GM15510 (cell line): ENCODE measurements around the gene SLC7A6OS.

Source experiments
- POLR2A ChIP-seq: IDR thresholded peaks from 3 replicates; pipeline ENCODE4 v1.6.1; 2011; ENCODE audit warnings: borderline replicate concordance; ENCODE audit not compliant: insufficient read length; ENCODE audit errors: extremely low read depth

SLC7A6OS gene

DNA sequence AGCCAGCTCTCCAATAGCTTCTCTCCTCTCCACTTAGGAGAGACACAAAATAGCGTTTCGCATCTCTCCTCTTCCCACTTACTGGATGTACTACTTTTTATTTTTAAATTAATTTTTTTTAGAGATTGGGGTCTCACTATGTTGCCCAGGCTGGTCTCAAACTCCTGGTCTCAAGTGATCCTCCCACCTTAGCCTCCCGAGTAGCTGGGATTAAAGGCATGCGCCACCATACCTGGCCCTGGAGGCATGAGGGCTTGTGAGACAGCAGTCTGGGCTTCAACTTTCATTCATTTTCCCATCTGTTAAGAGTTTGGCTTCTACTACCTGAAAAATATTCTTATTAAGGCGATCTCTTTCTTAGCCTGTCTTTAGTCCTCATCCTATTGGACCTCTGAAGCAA is 18.3 kb downstream of the SLC7A6OS start:
- no peak for TF ChIP-seq POLR2A

DNA sequence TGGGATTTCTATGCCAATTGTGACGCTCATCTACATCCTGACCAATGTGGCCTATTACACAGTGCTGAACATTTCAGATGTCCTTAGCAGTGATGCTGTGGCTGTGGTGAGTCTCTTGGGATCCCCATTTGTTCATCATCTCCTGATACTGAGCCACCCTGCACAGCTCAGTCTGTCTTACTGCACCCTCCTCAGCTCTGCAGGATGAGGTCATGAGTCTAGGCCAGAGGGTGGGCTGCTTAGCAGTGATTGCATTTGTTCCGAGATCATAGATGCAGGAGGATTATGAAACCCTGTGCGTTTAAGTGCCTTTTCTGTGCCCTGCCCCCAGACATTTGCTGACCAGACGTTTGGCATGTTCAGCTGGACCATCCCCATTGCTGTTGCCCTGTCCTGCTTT is 19.5 kb downstream of the SLC7A6OS start:
- no peak for TF ChIP-seq POLR2A

DNA sequence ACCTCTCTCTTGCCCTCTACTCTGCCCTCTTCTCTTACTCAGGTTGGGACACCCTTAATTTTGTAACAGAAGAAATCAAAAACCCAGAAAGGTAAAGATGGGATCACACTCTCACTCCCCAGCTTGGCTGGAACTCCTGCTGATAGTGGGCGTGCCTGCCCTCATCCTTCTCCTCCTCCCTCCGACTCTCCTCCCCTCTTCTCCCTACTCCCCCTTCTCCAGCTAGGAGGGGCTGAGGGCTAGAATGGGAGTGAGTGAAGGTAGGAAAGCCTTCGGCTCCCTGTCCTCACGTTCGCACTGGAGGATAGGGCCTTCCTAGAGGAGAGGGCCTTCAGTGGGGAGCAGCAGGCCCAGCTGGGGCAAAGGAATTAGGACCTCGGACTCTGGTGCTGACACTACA is 20.3 kb downstream of the SLC7A6OS start:
- no peak for TF ChIP-seq POLR2A

DNA sequence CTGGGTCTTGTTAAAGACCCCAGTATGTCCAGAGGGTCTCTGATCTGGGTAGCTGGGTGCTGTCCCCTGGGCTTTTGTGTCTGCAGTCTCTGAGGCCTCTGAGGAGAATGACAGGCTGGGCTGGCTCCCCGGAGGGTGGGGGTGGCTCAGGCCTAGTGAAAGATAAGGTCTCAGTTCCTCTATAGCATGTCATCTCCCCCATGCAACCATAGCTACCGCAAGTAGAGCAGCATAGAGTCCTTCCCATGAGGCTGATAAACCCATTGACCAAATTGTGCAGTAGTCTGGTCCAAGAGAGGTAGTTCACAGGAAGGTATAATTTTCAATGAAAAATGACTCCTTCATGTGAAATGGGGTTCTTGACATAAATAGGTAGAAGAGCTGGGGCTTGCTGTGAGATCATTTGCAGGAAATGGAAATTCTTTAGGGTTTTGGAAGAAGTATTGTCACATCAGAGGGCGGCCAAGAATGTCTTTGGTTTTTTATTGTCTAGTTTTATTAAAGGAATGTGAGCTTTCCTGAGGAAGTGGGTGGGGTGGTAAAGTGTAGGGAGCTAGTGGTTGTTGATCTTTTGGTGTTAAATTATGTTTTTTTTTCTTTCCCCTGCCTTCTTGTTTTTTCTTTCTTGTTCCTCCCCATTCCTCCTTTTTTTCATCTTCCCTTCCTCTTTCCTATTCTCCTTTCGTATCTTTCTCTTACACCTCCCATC is 21.0 kb downstream of the SLC7A6OS start:
- TF ChIP-seq POLR2A: no peak

DNA sequence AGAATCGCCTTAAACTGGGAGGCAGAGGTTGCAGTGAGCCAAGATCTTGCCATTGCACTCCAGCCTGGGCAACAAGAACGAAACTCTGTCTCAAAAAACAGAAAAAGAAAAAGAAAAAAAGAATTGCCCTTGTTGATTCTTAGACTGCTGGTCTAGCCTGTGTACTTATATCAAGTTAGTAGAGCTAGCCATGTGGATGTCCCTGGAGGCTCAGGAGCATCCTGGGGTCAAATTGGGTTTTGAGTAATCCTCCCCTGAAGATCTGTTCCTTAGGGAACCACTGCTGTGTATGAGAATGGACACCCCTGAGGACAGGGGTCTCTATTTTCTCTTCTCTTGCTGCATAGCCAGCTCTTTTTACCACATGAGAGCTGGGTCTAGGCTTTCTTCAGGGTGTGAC is 21.5 kb downstream of the SLC7A6OS start:
- no peak for TF ChIP-seq POLR2A

DNA sequence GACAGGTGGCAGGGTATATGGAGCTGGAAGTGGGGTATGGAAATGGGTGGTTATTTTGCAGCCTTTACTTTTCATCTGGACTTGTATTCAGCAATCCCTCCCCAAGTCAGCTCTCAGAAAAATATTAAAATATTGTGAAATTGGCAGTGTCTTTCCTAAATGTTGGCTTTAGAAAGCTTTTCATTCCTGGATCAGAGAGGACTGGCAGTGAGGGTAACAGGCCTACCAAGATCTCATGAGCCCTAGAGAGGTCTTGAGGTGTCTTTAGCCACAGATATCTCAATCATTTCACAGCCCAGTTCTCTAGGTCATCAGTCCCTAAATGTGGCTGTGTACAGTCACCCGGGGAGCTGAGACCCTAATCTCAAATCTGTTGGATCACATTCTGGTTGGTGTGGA is 22.5 kb downstream of the SLC7A6OS start:
- TF ChIP-seq POLR2A: no peak

DNA sequence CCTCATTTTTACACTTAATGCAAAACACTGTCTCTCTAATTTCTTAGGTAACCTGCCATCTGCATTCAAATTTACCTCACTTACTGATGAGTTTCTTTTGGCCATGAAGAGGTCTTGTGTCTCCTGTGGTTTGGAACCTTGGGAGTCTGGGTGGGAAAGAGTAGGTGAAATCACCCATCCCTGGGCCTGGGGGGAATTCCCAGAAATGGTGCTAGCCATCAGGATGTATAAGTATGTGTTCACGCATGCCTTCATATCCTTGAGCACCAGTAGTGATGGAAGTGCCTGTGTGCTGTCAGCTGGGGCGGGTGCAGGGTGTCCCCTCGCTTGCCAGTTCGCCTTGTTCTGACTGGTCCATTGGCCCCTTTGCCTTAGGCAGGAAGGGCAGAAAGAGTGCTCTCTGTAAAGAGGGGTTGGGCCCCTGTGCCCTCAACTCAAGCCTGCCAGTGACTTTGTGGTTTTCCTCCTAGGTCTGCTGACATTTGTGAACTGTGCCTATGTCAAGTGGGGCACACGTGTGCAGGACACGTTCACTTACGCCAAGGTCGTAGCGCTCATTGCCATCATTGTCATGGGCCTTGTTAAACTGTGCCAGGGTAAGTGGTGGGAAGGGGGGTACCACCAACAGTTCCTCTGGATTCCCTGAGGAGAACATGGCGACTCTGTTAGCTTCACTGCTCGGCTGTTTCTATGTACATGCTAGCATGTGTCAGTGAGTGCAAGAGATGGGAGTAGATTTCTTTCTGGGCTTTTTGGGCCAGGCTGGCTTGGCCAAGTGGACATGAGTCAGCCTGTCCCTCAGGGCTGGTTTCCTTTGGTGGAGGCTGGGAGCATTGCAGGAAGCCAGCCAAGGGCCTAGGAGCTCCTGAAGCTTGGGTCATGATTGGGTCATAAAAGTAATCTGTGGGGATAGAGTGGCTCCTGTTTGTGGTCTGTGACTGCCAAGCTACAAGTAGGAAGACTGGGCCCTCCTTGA is 23.2 kb downstream of the SLC7A6OS start:
- no peak for TF ChIP-seq POLR2A

DNA sequence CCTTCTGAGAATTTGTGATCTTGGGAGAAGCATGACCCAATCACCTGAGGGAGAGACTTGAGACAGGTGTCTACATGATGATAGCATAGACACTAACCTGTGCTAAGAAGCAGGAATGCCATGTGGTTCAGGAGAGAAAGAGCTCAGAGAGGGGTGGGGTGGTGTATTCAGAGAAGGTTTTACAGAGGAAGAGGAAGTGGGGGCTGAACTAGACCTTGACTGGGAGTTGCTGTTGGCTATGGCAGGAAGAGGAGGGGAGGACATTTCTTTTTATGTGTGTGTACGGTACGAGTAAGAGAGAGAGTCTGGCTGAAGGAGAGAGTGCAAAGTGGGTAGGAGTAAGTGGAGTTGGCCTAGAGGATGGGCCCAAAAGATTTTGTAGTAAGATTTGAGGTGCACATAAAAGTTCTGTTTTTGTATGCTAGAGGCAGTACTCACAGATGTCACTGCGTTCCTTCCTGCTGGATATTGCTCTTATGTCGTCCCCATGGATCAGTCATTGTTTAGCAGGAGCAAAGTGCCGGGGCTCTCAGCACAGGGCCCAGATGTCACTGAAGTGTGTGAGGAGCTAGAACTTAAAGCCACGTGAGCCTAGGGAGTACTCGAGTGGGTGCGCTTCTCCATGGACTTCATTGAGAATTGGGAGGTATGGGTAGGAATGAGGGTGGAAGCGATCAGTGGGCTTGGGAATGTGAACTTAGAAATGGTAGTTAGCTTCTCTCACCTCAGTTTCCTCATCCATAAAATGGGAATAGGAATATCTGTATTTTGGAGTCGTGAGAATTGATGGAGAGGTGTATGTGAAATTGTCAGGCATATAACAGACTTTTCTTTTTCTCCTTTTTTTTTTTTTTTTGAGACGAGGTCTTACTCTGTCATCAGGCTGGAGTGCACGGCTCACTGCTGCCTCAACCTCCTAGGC is 24.3 kb downstream of the SLC7A6OS start:
- no peak for TF ChIP-seq POLR2A

DNA sequence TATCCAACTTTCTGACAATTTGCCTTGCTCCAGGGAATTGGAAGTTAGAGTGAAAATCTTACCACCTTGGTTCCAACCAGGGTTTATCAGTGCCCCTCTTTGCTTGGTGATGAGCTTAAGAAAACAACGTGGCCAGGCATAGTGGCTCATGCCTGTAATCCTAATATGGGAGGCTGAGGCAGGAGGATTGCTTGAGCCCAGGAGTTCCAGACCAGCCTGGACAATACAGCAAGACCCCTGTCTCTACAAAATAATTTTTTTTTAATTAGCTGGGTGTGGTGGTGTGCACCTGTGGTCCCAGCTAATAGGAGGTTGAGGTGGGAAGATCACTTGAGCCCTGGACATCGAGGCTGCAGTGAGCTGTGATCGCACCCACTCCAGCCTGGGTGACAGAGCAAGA is 25.1 kb downstream of the SLC7A6OS start:
- TF ChIP-seq POLR2A: no peak

DNA sequence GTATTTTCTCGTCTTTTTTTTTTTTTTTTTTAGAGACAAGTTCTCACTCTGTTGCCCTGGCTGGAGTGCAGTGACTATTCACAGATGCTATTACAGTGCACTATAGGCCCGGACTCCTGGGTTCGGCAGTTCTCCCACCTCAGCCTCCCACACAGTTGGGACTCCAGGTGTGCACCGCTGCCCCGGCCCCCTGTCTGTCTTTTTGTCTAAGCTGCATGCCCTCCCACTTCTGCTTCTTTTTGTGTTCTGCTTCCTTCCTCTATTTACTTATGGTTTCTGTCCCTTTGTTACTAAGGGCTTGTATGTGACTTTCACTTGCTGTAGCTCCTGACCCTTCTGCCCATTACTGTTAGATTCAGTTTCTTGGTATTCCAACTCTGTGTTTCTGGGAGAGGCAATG is 25.9 kb downstream of the SLC7A6OS start:
- peak; percentile 26 for TF ChIP-seq POLR2A

DNA sequence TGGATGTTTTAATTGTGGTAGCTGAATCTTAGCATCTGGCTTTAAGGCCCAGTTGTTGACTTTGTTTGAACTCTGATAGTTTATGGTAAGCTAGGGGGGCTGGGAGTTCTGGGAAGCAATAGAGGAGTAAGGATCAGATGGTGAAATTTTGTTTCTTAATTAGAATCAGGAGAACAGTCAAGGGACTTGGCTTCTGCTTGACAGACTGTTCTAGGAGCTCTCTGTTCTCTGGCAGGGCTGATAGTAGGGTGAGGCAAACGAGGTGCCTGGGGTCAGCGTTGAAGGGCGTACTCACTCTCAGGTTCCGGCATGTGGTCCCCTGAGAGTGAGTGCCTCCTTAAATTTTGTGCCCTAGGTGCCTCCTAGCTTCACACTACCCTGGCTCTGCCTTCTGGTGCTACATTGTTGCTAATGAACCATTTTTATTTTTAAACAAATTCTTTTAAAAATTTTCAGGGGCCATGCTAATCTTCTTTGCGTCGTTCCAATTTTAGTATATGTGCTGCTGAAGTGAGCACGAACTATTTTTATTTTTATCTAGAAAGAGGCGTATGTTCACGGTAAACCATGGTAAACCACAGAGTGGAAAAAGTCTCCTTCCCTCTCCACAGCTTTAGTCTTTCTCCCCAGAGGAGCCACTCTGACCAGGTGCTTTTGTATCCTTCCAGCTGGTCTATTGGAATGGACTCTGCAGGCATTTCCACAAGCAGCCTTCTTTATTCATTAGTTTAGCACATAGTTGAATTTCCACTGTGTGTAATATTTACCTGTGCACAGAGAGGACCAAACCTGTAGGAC is 26.7 kb downstream of the SLC7A6OS start:
- TF ChIP-seq POLR2A: no peak

DNA sequence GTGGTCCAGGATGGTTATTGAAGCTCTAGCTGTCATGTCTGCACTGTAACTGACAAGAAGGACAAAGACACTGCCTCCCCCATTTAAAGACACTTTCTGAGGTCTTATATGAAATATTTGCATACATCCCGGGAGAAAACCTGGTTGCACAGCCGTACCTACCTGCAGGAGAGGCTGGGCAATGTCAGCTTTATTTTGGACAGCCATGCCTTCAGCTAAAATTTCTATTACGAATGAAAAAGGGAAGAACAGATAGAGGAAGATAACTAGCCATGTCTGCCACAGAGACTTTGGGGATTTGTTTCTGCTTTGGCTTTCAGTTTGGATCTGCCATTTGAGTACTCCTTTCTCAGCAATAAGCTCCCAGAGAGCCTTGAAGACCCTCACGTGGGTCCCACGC is 27.4 kb downstream of the SLC7A6OS start:
- TF ChIP-seq POLR2A: no peak

DNA sequence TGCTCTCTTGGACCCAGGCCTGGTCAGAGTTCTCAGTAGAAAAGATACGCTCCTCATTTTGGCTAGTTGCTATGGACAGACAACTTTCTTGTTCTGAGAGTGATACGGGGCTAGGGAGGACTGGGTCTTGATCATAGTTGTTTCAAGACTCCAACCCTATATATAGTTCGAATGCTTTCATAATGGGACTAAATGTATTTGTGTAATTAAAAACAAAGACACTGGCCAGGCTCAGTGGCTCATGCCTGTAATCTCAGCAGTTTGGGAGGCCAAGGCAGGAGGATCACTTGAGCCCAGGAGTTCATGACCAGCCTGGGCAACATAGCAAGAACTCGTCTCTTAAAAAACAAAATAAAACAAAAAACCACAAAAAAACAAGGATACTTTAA is 28.7 kb downstream of the SLC7A6OS start:
- TF ChIP-seq POLR2A: no peak

DNA sequence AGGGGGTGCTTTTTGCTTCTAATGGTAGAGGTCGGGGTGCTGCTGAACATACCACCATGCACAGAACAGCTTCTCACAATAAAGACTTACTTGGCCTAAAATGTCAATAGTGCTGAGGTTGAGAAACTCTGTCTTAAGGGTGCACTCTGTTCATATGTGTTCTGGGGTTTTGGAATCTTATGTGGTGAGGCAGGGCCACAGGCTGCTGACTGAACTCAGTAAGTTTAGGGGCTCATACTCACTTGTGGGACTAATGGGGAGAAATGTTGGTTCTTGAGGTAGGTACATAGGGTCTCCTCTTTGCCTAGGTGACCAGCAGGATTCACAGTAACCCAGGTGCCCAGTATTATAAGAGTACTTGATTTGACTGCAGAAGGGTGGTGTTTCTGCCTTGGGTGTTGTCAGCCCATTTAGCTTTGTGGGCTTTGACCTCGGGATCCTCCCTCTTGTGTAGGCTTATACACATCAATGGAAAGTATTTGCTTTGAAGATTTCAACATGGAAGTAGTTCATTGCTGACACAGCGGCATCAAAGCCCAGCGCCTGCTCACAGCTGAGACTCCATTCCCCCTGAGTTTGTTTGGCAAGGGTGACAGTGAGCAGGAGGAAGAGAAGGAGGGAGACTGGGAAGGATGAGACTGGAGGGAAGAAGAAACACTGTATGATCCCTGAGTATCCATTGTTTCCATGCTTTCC is 29.2 kb downstream of the SLC7A6OS start:
- no peak for TF ChIP-seq POLR2A
